KMS-11 (cell line): Measurements from ENCODE around the gene SPATA12.

Experiments used
- H2AFZ ChIP-seq: fragments of 200-600 bp; sonication (generic); 2 replicates; pipeline ENCODE4 v1.6.1; 2016; ENCODE audit warnings: antibody characterized with exemption, mixed run types, low read depth
- H3K27ac ChIP-seq: fragments of 200-600 bp; sonication (generic); 2 replicates; pipeline ENCODE4 v1.6.1; 2016; ENCODE audit warnings: mild to moderate bottlenecking, mixed run types
- H3K27me3 ChIP-seq: fragments of 200-600 bp; sonication (generic); 2 replicates; pipeline ENCODE4 v1.6.1; 2017; ENCODE audit warnings: mild to moderate bottlenecking, low read depth, mixed run types, moderate library complexity; ENCODE audit not compliant: insufficient read depth
- H3K36me3 ChIP-seq: fragments of 200-600 bp; sonication (generic); 2 replicates; pipeline ENCODE4 v1.6.1; 2017; ENCODE audit warnings: mild to moderate bottlenecking, mixed run types; ENCODE audit not compliant: insufficient read depth
- H3K4me1 ChIP-seq: fragments of 200-600 bp; sonication (generic); 2 replicates; pipeline ENCODE4 v1.6.1; 2016; ENCODE audit warnings: mild to moderate bottlenecking, low read depth, mixed run types; ENCODE audit not compliant: poor library complexity, severe bottlenecking
- H3K4me2 ChIP-seq: fragments of 200-600 bp; sonication (generic); 2 replicates; pipeline ENCODE4 v1.7.0; 2016; ENCODE audit warnings: mild to moderate bottlenecking, mixed run types
- H3K4me3 ChIP-seq: fragments of 200-600 bp; sonication (generic); IDR thresholded peaks from 2 replicates; pipeline ENCODE4 v1.6.1; 2017; ENCODE audit warnings: low read depth, low read length, mixed read lengths; ENCODE audit not compliant: insufficient read depth
- H3K79me2 ChIP-seq: fragments of 200-600 bp; sonication (generic); 2 replicates; pipeline ENCODE4 v1.6.1; 2016; ENCODE audit warnings: low read depth, mixed run types; ENCODE audit not compliant: insufficient read depth
- H3K9ac ChIP-seq: fragments of 200-600 bp; sonication (generic); 2 replicates; pipeline ENCODE4 v1.6.1; 2016; ENCODE audit warnings: mild to moderate bottlenecking, mixed run types
- H4K20me1 ChIP-seq: fragments of 200-600 bp; sonication (generic); 2 replicates; pipeline ENCODE4 v1.6.1; 2016; ENCODE audit warnings: mild to moderate bottlenecking, mixed run types; ENCODE audit not compliant: insufficient read depth
- TF ChIP-seq, protein P1 (sequence below): fragments of 200-600 bp; sonication (generic); conservative IDR thresholded peaks from 2 replicates; pipeline ENCODE4 v1.6.1; 2017; ENCODE audit warnings: low read depth, mild to moderate bottlenecking, antibody characterized with exemption, low read length, moderate library complexity, mixed read lengths

The SPATA12 gene

DNA sequence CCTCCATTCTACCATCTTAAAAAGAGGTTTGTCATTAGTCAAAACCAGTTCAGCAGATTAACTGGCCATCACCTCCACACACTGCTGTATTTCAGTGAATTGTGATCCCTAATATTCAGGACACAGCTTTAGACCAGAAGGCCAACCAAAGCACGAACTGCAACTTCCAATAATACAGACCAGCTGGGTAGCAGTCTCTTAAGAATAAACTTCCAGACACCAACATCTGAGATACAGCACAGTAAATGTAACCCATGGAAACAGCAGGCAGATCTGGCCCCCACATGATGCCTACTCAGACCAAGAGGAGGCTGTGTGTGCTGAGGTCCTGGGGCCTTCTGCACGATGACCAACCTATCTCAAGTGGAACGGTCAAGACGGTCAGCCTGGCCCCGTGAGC, 34.9 kb downstream of the SPATA12 start:
- H3K9ac ChIP-seq: no peak overlapping the region
- no peaks in the 10 kb centered on the region for H3K27me3 ChIP-seq
- TF ChIP-seq, protein P1, sequence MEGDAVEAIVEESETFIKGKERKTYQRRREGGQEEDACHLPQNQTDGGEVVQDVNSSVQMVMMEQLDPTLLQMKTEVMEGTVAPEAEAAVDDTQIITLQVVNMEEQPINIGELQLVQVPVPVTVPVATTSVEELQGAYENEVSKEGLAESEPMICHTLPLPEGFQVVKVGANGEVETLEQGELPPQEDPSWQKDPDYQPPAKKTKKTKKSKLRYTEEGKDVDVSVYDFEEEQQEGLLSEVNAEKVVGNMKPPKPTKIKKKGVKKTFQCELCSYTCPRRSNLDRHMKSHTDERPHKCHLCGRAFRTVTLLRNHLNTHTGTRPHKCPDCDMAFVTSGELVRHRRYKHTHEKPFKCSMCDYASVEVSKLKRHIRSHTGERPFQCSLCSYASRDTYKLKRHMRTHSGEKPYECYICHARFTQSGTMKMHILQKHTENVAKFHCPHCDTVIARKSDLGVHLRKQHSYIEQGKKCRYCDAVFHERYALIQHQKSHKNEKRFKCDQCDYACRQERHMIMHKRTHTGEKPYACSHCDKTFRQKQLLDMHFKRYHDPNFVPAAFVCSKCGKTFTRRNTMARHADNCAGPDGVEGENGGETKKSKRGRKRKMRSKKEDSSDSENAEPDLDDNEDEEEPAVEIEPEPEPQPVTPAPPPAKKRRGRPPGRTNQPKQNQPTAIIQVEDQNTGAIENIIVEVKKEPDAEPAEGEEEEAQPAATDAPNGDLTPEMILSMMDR: no peak
- no peaks in the 10 kb centered on the region for H3K36me3 ChIP-seq
- H3K4me2 ChIP-seq: no peak overlapping the region
- peaks cover 7% of the 10 kb centered on the region for H3K4me1 ChIP-seq
- H3K27ac ChIP-seq: no peak overlapping the region
- H4K20me1 ChIP-seq: no peaks in the 10 kb centered on the region
- no peaks in the 10 kb centered on the region for H3K79me2 ChIP-seq
- H2AFZ ChIP-seq: no peak overlapping the region
- H3K4me3 ChIP-seq: no peak overlapping the region

- Histone ChIP-seq H3K4me3 (no peak overlapping the region), H3K36me3 (no peaks in the 10 kb centered on the region)
- TF ChIP-seq, protein P1: no peak
Measured at GRCh38 chr3:57097536-57097935, 37.1 kb downstream of the SPATA12 start.

GRCh38 chr3:57098418-57099310, 38.2 kb downstream of the SPATA12 start:
- Histone ChIP-seq H2AFZ (no peak overlapping the region), H3K27me3 (no peaks in the 10 kb centered on the region), H3K4me3 (no peak overlapping the region), H3K9ac (no peak overlapping the region), H3K4me1 (peaks cover 7% of the 10 kb centered on the region), H4K20me1 (no peaks in the 10 kb centered on the region), H3K36me3 (no peaks in the 10 kb centered on the region), H3K79me2 (no peaks in the 10 kb centered on the region), H3K4me2 (no peak overlapping the region), H3K27ac (no peak overlapping the region)
- TF ChIP-seq, protein P1: no peak

More at GRCh38 chr3:57097536-57097935, 37.1 kb downstream of the SPATA12 start:
- Histone ChIP-seq H3K79me2 (no peaks in the 10 kb centered on the region), H3K27me3 (no peaks in the 10 kb centered on the region), H3K9ac (no peak overlapping the region), H3K4me1 (peaks cover 7% of the 10 kb centered on the region), H2AFZ (no peak overlapping the region), H3K27ac (no peak overlapping the region), H3K4me2 (no peak overlapping the region), H4K20me1 (no peaks in the 10 kb centered on the region)

DNA sequence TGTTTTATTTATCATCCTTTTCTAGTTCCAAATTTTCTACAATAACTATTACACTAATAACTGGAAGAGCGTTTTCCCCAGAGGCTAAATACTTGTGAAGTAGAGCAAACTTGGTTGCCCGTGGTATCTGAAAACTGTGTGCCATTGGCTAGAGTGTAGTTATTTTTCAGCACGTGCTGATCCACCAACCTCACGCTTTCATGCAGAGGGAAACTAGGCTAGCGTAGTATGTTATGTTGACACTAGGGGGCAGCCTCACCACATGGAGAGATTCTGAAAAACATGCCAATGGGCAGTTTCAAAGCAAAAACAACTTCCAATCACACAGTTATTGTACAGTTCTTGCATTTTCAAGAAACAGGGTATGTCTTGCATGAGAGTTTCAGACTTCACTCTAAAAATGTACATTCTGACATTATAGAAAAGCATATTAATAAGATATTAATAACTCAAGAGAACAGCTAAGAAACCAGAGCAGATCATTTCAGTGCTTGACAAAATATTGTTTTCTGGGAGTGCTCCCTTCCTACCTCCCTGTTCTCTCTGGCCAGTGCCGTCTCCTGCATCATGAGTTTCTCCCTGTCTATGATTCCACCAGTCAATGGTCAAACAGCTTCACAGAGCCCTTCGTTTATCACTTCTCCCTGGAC, 39.7 kb downstream of the SPATA12 start:
- Histone ChIP-seq H3K27me3 (no peaks in the 10 kb centered on the region), H3K4me2 (no peak overlapping the region), H4K20me1 (no peaks in the 10 kb centered on the region), H3K9ac (no peak overlapping the region), H3K4me3 (no peak overlapping the region), H3K27ac (no peak overlapping the region), H3K79me2 (no peaks in the 10 kb centered on the region), H2AFZ (peak overlapping the region; percentile 38; the same call in 1 of the 2 replicates), H3K4me1 (peaks cover 7% of the 10 kb centered on the region), H3K36me3 (no peaks in the 10 kb centered on the region)
- TF ChIP-seq, protein P1: peak; percentile 78
